Activated CD4-positive, alpha-beta memory T cell treated with anti-CD3 and anti-CD28 coated beads for 36 hours (primary cell): ENCODE measurements around the gene PIK3C2G. TPM values are rescaled to one million over a fixed set of nuclear protein-coding genes. Genes with fewer than 3 reads are reported as not detected.

Experiments used
- CTCF ChIA-PET: fragments of 350-600 bp; sonication (Branson Sonifier 250); formaldehyde crosslinking; loops from one replicate; lab custom pipeline; 2021; ENCODE audit warnings: antibody characterized with exemption, inconsistent platforms; lab: Charles Lee
- POLR2A ChIA-PET: fragments of 350-600 bp; sonication (Branson Sonifier 250); formaldehyde crosslinking; loops from one replicate; lab custom pipeline; 2021; ENCODE audit warnings: antibody characterized with exemption; lab: Charles Lee
- DNase-seq: peaks from one replicate; pipeline ENCODE4 v3.0.0-alpha.2; 2020
- H3K27ac Mint-ChIP-seq: one replicate; pipeline ENCODE4 v1.8.0; 2021; ENCODE audit warnings: mixed read lengths
- H3K27me3 Mint-ChIP-seq: one replicate; pipeline ENCODE4 v1.8.0; 2021; ENCODE audit warnings: mixed read lengths
- H3K36me3 Mint-ChIP-seq: one replicate; pipeline ENCODE4 v1.8.0; 2021; ENCODE audit warnings: mixed read lengths
- H3K4me1 Mint-ChIP-seq: one replicate; pipeline ENCODE4 v1.8.0; 2021; ENCODE audit warnings: low read depth, mixed read lengths
- H3K4me3 Mint-ChIP-seq: one replicate; pipeline ENCODE4 v1.8.0; 2021; ENCODE audit warnings: mild to moderate bottlenecking, mixed read lengths
- H3K9me3 Mint-ChIP-seq: one replicate; pipeline ENCODE4 v1.8.0; 2021; ENCODE audit warnings: mixed read lengths
- intact Hi-C: fragments of 100-400 bp; cut with micrococcal nuclease; formaldehyde crosslinking; loops from one replicate; pipeline ENCODE4 v1.15.1; 2023
- total RNA-seq, 2 experiments: library from RNA; stranded (reverse); gene quantifications; one replicate each; pipeline ENCODE4 v1.2.3, GENCODE V29; 2021

The PIK3C2G gene
- total RNA-seq, 2 experiments from 2014 or later: not detected

DNA sequence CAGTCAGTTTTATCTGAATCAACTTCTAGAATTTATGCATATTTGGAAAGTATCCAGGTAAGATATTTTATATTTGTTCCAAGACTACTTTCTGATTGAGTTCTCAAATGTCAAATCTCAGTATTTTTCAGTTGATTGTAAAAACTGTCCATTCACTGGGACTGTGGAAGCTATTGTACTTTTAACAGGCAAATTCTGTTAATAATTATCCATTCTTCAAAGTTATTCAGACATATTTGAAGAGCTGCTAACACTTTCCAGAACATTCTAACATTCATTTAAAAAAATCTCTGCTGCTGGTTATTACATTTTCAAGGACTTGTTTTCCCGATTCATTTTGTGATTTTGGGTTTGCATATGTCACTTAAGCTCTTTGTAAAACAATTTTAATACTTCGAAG, 59.7 kb downstream of the PIK3C2G start:
- ChIA-PET CTCF (interaction anchor here (0.9 kb wide), 1 partner anchor 71 kb away, joined by 3 read pairs; no protein-coding TSS in a partner anchor), POLR2A (no interaction called here)
- H3K4me3 Mint-ChIP-seq: no peak overlapping the region
- no peak for DNase-seq
- no peak overlapping the region for H3K27ac Mint-ChIP-seq
- intact Hi-C loops: no loop called here
- H3K36me3 Mint-ChIP-seq: no peaks in the 10 kb centered on the region
- no peaks in the 10 kb centered on the region for H3K27me3 Mint-ChIP-seq
- H3K4me1 Mint-ChIP-seq: no peaks in the 10 kb centered on the region
- peaks cover 5% of the 10 kb centered on the region for H3K9me3 Mint-ChIP-seq

DNA sequence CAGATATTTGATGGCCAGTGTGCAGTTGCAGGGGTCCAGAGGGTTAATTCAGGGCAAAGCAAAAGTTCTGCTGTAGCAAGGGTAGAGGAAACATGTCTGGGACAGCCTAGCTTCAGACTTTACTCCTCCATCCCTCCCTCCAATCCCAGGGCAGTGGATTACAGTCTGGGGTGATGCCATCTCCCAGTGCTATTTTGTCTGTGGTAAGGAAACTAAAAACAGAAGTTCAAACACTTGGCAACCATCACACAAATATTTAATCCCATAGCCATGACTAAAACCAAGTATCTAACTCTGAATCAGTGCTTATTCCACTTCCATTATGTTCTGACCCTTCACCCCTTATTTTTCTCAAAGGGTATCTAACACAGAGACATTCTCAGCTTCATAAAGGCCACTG, 61.8 kb downstream of the PIK3C2G start:
- intact Hi-C loops: no loop called here
- no peak for DNase-seq
- Mint-ChIP-seq H3K27me3 (no peaks in the 10 kb centered on the region), H3K36me3 (no peaks in the 10 kb centered on the region), H3K4me1 (no peaks in the 10 kb centered on the region), H3K4me3 (no peak overlapping the region), H3K9me3 (peaks cover 5% of the 10 kb centered on the region), H3K27ac (no peak overlapping the region)
- POLR2A ChIA-PET: no interaction called here
- CTCF ChIA-PET: no interaction called here

DNA sequence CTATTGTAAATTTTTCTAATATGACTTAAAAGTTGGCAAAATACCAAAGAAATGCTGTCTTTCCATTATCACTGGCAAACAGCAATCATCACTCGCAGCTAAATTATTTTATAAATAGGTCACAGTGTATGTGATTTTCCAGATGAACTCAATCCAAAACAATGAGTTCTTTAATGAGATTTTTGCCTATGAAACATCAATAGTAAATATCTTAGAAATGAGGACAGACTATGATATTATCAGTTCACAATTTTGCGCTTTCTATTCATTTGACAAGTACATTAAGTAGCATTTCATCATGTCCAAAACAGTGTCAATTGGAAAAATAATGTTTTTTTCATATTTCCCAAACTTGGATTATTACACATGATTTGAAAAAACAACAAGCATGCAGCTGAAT, 65.7 kb downstream of the PIK3C2G start:
- ChIA-PET CTCF (no interaction called here), POLR2A (no interaction called here)
- Mint-ChIP-seq H3K27me3 (no peaks in the 10 kb centered on the region), H3K4me3 (no peak overlapping the region), H3K4me1 (no peaks in the 10 kb centered on the region), H3K27ac (no peak overlapping the region), H3K9me3 (peaks cover 5% of the 10 kb centered on the region), H3K36me3 (no peaks in the 10 kb centered on the region)
- no peak for DNase-seq
- intact Hi-C loops: no loop called here

DNA sequence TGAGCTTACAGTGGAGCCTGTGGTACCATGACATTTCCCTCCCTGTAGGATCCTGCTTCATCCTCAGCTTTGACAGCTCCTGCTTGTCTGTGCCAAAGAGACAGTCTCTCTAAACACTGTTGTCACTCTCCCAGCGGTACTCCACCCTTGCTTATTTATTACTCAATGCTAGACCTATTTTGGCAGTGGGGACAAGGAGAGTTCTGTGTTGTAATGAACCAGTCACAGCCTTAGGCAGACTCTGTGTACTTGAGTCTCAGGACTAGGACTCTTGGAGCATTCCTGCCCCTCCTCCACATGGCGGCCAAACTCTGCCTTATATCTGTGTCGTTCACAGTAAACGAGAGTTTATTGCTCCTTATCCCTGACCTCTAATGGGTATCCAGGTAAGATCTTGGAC, 70.9 kb downstream of the PIK3C2G start:
- no peaks in the 10 kb centered on the region for H3K27me3 Mint-ChIP-seq
- no peak overlapping the region for H3K27ac Mint-ChIP-seq
- intact Hi-C loops: no loop called here
- no peaks in the 10 kb centered on the region for H3K4me1 Mint-ChIP-seq
- peaks cover 5% of the 10 kb centered on the region for H3K9me3 Mint-ChIP-seq
- DNase-seq: no peak
- no peak overlapping the region for H3K4me3 Mint-ChIP-seq
- ChIA-PET CTCF (no interaction called here), POLR2A (no interaction called here)
- no peaks in the 10 kb centered on the region for H3K36me3 Mint-ChIP-seq

DNA sequence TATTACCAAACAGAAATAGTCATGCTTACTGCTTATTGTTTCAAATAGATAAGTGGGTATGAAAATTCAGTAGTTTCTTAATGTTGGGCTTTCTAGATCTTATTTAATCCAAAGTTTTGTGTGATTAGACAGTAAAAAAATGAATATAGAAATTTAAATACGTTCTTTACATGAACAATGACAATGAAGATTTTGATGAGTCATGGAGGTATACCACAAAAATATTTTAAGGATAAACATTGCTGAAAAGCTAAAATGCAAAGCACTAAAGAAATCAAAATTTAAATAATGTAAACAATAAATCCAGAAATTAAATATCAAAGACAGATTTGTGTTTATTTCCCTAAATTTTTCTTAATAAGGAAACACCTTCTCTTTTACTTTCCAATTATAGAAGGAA, 78.3 kb downstream of the PIK3C2G start:
- H3K27ac Mint-ChIP-seq: no peak overlapping the region
- ChIA-PET CTCF (no interaction called here), POLR2A (no interaction called here)
- H3K9me3 Mint-ChIP-seq: peaks cover 3% of the 10 kb centered on the region
- no peak for DNase-seq
- no peaks in the 10 kb centered on the region for H3K4me1 Mint-ChIP-seq
- no peaks in the 10 kb centered on the region for H3K27me3 Mint-ChIP-seq
- intact Hi-C loops: no loop called here
- no peak overlapping the region for H3K4me3 Mint-ChIP-seq
- no peaks in the 10 kb centered on the region for H3K36me3 Mint-ChIP-seq

DNA sequence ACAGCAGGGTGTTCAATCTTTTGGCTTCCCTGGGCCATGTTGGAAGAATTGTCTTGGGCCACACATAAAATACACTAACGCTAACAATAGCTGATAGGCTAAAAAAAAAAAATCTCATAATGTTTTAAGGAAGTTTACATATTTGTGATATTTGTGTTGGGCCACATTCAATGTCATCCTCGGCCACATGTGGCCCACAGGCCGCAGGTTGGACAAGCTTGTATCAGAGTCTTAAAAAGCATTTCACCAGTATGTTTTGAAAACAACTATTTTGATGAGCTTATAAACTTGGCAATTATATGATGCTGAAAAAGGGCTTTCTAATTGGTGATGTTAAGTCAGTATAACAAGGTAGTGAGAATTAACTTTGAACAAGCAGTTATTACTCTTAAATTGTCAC, 78.9 kb downstream of the PIK3C2G start:
- H3K27me3 Mint-ChIP-seq: no peaks in the 10 kb centered on the region
- no peak overlapping the region for H3K27ac Mint-ChIP-seq
- H3K36me3 Mint-ChIP-seq: no peaks in the 10 kb centered on the region
- no peak for DNase-seq
- ChIA-PET POLR2A (no interaction called here), CTCF (no interaction called here)
- H3K4me3 Mint-ChIP-seq: no peak overlapping the region
- H3K9me3 Mint-ChIP-seq: peaks cover 2% of the 10 kb centered on the region
- intact Hi-C loops: no loop called here
- H3K4me1 Mint-ChIP-seq: no peaks in the 10 kb centered on the region

DNA sequence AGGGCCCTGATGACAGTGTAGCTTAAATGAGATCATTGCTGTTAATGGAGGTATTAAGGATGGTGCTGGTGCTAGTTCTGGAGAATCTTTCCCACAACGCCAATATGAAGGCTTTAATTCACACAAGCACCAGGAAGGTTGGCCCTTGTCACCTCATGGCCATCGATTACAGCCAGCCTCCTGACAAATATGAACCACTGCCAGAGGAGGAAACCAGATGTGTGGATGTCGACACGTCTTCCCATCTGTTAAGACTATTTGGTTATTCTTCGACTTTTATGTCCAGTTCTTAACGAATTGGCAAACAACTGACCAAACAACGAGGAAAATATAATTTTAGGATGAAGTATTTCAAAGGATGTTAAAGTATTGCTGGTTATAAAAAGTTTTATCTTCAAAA, 79.5 kb downstream of the PIK3C2G start:
- no peaks in the 10 kb centered on the region for H3K36me3 Mint-ChIP-seq
- H3K27me3 Mint-ChIP-seq: no peaks in the 10 kb centered on the region
- H3K9me3 Mint-ChIP-seq: no peaks in the 10 kb centered on the region
- H3K27ac Mint-ChIP-seq: no peak overlapping the region
- no peak overlapping the region for H3K4me3 Mint-ChIP-seq
- POLR2A ChIA-PET: no interaction called here
- CTCF ChIA-PET: no interaction called here
- H3K4me1 Mint-ChIP-seq: no peaks in the 10 kb centered on the region
- no peak for DNase-seq
- intact Hi-C loops: no loop called here

DNA sequence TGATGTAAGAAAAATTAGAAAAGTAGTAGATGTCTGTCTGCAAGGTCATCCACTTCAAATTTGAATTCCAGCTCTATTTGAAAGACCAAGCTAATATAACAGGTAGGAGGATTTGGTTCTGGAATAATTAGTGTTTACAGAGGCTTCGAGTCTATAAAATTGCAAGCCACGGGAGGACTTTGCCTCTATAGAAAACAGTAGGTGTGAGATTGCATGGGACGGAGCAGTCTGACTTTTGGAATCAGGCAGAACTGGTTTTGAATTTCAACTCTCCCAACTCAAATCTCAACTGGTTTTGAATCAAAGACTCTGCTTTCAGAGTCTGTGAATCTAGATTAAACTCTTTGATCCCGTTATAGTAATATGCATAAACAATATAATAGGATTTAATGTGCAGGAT, 82.4 kb downstream of the PIK3C2G start:
- intact Hi-C loops: no loop called here
- CTCF ChIA-PET: no interaction called here
- H3K4me3 Mint-ChIP-seq: no peak overlapping the region

DNA sequence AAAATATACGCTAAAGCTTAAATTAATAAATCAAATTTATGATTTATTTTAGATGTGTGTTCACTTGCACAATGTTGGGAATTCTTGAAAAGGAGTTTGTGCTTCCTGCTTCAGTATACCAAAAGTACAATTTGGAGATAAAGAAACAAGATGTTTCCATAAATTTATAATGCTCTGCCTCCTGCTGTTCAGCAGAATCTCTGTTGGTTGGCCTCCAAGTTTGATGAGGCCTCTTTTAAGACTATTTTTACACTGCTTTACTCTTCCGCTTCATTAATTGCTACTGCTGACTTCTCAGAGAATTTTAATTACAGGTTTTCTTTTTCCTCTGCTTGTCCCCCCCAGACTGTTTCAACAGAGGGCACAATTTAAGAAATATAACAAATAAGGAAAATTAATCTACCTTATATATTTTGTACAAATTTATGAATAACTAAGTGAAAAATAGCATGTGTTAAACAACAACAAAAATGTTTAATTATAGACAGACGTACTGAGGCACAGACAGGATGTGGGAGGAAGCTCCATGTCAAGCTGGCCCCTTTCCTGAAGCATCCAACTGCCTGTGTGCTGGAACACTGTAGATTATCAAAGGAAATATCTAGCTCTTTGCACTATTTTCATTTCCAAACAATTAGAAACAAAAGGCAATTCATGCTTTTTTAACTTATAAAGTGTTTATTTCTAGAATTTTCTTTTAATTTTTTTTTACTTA, 83.9 kb downstream of the PIK3C2G start:
- POLR2A ChIA-PET: no interaction called here
- H3K36me3 Mint-ChIP-seq: no peaks in the 10 kb centered on the region
- no peaks in the 10 kb centered on the region for H3K4me1 Mint-ChIP-seq

More for the DNA sequence above, 82.4 kb downstream of the PIK3C2G start:
- DNase-seq: no peak
- H3K9me3 Mint-ChIP-seq: peaks cover 3% of the 10 kb centered on the region
- H3K27ac Mint-ChIP-seq: no peak overlapping the region
- H3K27me3 Mint-ChIP-seq: no peaks in the 10 kb centered on the region
- no peaks in the 10 kb centered on the region for H3K36me3 Mint-ChIP-seq
- H3K4me1 Mint-ChIP-seq: no peaks in the 10 kb centered on the region
- POLR2A ChIA-PET: no interaction called here

DNA sequence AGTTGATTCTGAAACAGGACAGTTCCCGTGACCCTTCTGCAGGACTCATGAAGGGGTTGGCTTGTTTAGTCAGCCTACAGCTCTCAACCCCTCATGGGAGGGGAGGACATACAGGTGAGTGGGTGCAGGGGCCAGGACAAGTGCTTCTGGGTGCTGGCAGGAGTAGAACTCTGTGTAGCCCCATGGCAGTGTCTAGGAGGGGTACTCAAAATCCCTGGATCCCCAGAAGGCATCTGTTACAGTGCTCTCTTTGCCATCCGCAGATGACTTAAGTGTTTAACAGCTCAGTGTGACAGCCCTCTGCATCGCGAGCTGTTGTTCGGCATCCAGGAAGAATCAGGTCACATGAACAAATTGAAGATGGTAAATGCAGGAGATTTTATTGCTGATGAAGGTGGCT, 91.0 kb downstream of the PIK3C2G start:
- DNase-seq: no peak
- ChIA-PET POLR2A (no interaction called here), CTCF (no interaction called here)
- Mint-ChIP-seq H3K27ac (no peak overlapping the region), H3K4me1 (no peaks in the 10 kb centered on the region), H3K9me3 (peaks cover 2% of the 10 kb centered on the region), H3K27me3 (no peaks in the 10 kb centered on the region), H3K36me3 (no peaks in the 10 kb centered on the region), H3K4me3 (no peak overlapping the region)
- intact Hi-C loops: no loop called here

More for the DNA sequence above, 83.9 kb downstream of the PIK3C2G start:
- Mint-ChIP-seq H3K27me3 (no peaks in the 10 kb centered on the region), H3K9me3 (peaks cover 3% of the 10 kb centered on the region), H3K4me3 (no peak overlapping the region), H3K27ac (no peak overlapping the region)
- no peak for DNase-seq
- CTCF ChIA-PET: no interaction called here
- intact Hi-C loops: no loop called here

DNA sequence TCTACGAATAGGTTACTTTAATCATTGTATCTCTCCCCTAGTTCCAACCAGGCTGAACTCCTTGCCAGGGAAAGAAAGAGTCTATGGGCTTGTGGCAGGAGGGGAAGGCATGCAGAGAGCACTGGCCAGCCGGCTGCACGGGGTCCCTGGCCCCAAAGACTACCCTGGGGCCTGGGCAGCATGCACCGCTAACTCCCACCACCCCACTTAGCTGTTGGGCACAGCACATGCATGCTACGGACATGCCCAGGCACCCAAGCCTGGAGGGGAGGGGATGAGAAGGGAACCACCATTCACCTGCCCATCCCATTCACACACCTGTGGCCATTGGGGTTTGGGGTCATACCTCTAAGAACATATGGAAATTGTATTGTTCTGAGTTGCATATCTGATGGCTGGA, 94.1 kb downstream of the PIK3C2G start:
- no peaks in the 10 kb centered on the region for H3K27me3 Mint-ChIP-seq
- ChIA-PET POLR2A (no interaction called here), CTCF (no interaction called here)
- no peaks in the 10 kb centered on the region for H3K4me1 Mint-ChIP-seq
- H3K36me3 Mint-ChIP-seq: no peaks in the 10 kb centered on the region
- DNase-seq: no peak
- intact Hi-C loops: no loop called here
- no peak overlapping the region for H3K27ac Mint-ChIP-seq
- peaks cover 2% of the 10 kb centered on the region for H3K9me3 Mint-ChIP-seq
- H3K4me3 Mint-ChIP-seq: no peak overlapping the region

DNA sequence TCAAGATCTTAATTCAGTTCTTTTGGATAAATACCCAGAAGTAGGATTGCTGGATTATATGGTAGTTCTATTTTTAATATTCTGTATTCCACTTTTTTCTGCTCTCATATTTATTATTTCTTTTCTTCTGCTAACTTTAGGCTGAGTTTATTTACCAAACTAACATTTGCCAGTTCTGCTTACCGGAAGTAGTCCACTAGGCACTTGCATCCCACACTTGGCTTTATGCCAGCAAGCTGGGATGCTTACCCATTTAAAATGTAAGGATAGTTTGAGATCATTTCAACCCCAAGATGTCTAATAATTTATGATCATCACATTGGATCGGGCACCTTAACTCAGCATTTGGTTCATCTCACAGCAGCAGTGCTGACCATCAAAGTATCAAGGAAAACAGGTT, 96.8 kb downstream of the PIK3C2G start:
- Mint-ChIP-seq H3K36me3 (no peaks in the 10 kb centered on the region), H3K27ac (no peak overlapping the region), H3K4me1 (no peaks in the 10 kb centered on the region), H3K27me3 (no peaks in the 10 kb centered on the region), H3K4me3 (no peak overlapping the region), H3K9me3 (peaks cover 5% of the 10 kb centered on the region)
- POLR2A ChIA-PET: no interaction called here
- CTCF ChIA-PET: no interaction called here
- no peak for DNase-seq
- intact Hi-C loops: no loop called here

DNA sequence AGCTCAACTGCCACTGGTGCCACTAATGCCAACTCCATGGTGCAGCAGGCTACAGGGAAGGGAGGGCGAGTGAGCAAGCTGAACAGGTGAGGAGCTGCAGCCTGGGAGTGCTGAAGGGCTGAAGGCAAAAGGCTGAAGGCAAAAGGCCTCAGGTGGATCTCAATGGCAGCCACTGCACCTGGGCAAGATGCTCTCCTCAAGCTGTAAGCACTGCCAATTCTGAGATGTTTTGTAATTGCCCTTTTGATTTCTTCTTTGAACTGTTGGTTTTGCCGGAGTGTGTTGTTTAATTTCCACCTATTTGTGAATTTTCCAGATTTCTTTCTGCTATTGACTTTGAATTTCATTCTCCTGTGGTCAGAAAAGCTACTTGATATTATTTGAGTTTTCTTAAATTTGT, 97.6 kb downstream of the PIK3C2G start:
- peaks cover 5% of the 10 kb centered on the region for H3K9me3 Mint-ChIP-seq
- intact Hi-C loops: no loop called here
- H3K27me3 Mint-ChIP-seq: no peaks in the 10 kb centered on the region
- DNase-seq: no peak
- ChIA-PET CTCF (no interaction called here), POLR2A (no interaction called here)
- H3K36me3 Mint-ChIP-seq: no peaks in the 10 kb centered on the region
- H3K4me3 Mint-ChIP-seq: no peak overlapping the region
- H3K27ac Mint-ChIP-seq: no peak overlapping the region
- H3K4me1 Mint-ChIP-seq: no peaks in the 10 kb centered on the region
